HCT116 (cell line): ENCODE results near the gene PDYN. TPM values are rescaled to one million over a fixed set of nuclear protein-coding genes. Genes with fewer than 3 reads are reported as not detected.

Source experiments
- ATAC-seq: fragments of 200-7000 bp; cut with Tn5 transposase; 2 replicates; pipeline ENCODE4 v1.9.1; 2020; ENCODE audit warnings: mild to moderate bottlenecking, moderate library complexity
- BruUV-seq: library from RNA; stranded (reverse); fragments of 400-500 nt; replicated peaks from 2 replicates; lab custom pipeline; 2021; lab: Mats Ljungman, UMichigan
- CTCF ChIA-PET: fragments of 300-600 bp; sonication (Branson Sonifier 250); formaldehyde crosslinking; loops from one replicate; lab custom pipeline; 2021; ENCODE audit warnings: antibody characterized with exemption; lab: Charles Lee
- POLR2A ChIA-PET: fragments of 300-600, 350-600 bp; sonication (Branson Sonifier 250); formaldehyde crosslinking; loops from one replicate; lab custom pipeline; 2021; ENCODE audit warnings: antibody characterized with exemption; lab: Charles Lee
- RAD21 ChIA-PET, 2 experiments: fragments of 300-600 bp; sonication (Branson Sonifier 250); formaldehyde crosslinking; loops; one replicate each; lab custom pipeline; 2023; ENCODE audit warnings: low total read pairs in 2 of 2; ENCODE audit not compliant: uncharacterized antibody in 2 of 2, unreplicated experiment in 2 of 2, low non-redundant PET in 1 of 2; lab: Charles Lee
- DNase-seq: peaks from one replicate; pipeline ENCODE4 v3.0.0-alpha.2; 2010; ENCODE audit warnings: low read depth, low spot score
- H2AFZ ChIP-seq: fragments of 200-600 bp; shearing (Covaris generic), sonication (generic); 2 replicates; pipeline ENCODE4 v1.6.1; 2017; ENCODE audit warnings: low read depth, mixed run types, mixed read lengths, antibody characterized with exemption, low read length; ENCODE audit not compliant: poor library complexity, severe bottlenecking
- H3K27ac ChIP-seq: 2 replicates; pipeline ENCODE4 v1.5.1; 2012; ENCODE audit warnings: low read depth, low read length
- H3K27me3 ChIP-seq: fragments of 200-600 bp; sonication (generic); 2 replicates; pipeline ENCODE4 v1.6.1; 2016; ENCODE audit warnings: mixed run types, low read length, mixed read lengths; ENCODE audit not compliant: insufficient read depth
- H3K36me3 ChIP-seq, 2 experiments: fragments of 200-500 bp in 1 of 2; fragments of 200-600 bp in 1 of 2; sonication (Bioruptor generic) in 1 of 2; sonication (generic) in 1 of 2; 2 replicates each; pipeline versions ENCODE4 v1.5.1 to v1.6.1; 2014 to 2016; ENCODE audit warnings: low read length in 2 of 2, inconsistent platforms in 1 of 2, mixed read lengths in 1 of 2, mixed run types in 1 of 2; ENCODE audit not compliant: insufficient read depth in 2 of 2, control insufficient read depth in 1 of 2
- H3K4me1 ChIP-seq, 2 experiments: fragments of 200-600 bp in 1 of 2; sonication (generic) in 1 of 2; 2 replicates each; pipeline versions ENCODE4 v1.5.1 to v1.6.1; 2012 to 2017; ENCODE audit warnings: low read length in 2 of 2, inconsistent platforms in 1 of 2, mild to moderate bottlenecking in 1 of 2, mixed read lengths in 1 of 2, mixed run types in 1 of 2, moderate library complexity in 1 of 2; ENCODE audit not compliant: insufficient read depth in 2 of 2, control insufficient read depth in 1 of 2
- H3K4me2 ChIP-seq: fragments of 200-600 bp; sonication (generic); 2 replicates; pipeline ENCODE4 v1.6.1; 2017; ENCODE audit warnings: mixed run types, low read length, mixed read lengths
- H3K4me3 ChIP-seq, 2 experiments: fragments of 200-600 bp in 1 of 2; sonication (generic) in 1 of 2; replicated peaks in 1 of 2; 2 replicates each; pipeline ENCODE4 v1.5.1; 2011 to 2016; ENCODE audit warnings: low read length in 2 of 2, control low read depth in 1 of 2, low read depth in 1 of 2, mild to moderate bottlenecking in 1 of 2, mixed read lengths in 1 of 2, mixed run types in 1 of 2
- H3K79me2 ChIP-seq: fragments of 200-600 bp; sonication (generic); 2 replicates; pipeline ENCODE4 v1.6.1; 2017; ENCODE audit warnings: mild to moderate bottlenecking, mixed run types, low read length, moderate library complexity, mixed read lengths; ENCODE audit not compliant: insufficient read depth
- H3K9ac ChIP-seq: fragments of 200-600 bp; sonication (generic); 2 replicates; pipeline ENCODE4 v1.6.1; 2016; ENCODE audit warnings: low read length, mixed read lengths
- H3K9me2 ChIP-seq: fragments of 200-600 bp; sonication (generic), shearing (Covaris generic); 2 replicates; pipeline ENCODE4 v1.6.1; 2017; ENCODE audit warnings: mixed run types, mild to moderate bottlenecking, moderate library complexity; ENCODE audit not compliant: insufficient read depth
- H3K9me3 ChIP-seq, 2 experiments: fragments of 200-500 bp in 1 of 2; fragments of 200-600 bp in 1 of 2; sonication (Bioruptor generic) in 1 of 2; sonication (generic) in 1 of 2; 2 replicates each; pipeline ENCODE4 v1.6.1; 2014 to 2017; ENCODE audit warnings: low read length in 2 of 2, mixed read lengths in 2 of 2, inconsistent platforms in 1 of 2, low read depth in 1 of 2, mild to moderate bottlenecking in 1 of 2, mixed run types in 1 of 2, moderate library complexity in 1 of 2; ENCODE audit not compliant: control insufficient read depth in 1 of 2, insufficient read depth in 1 of 2
- H4K20me1 ChIP-seq: fragments of 200-600 bp; sonication (generic), shearing (Covaris generic); 2 replicates; pipeline ENCODE4 v1.6.1; 2017; ENCODE audit warnings: mixed run types, mild to moderate bottlenecking, moderate library complexity; ENCODE audit not compliant: insufficient read depth
- CTCF ChIP-seq, 3 experiments: fragments of 200-600 bp in 1 of 3; sonication (generic) in 1 of 3; IDR thresholded peaks in 2 of 3; conservative IDR thresholded peaks in 1 of 3; 2 replicates each; pipeline ENCODE4 v1.5.1; 2012 to 2017; ENCODE audit warnings: low read depth in 2 of 3, low read length in 2 of 3, antibody characterized with exemption in 1 of 3, borderline replicate concordance in 1 of 3, control low read depth in 1 of 3, mild to moderate bottlenecking in 1 of 3, mixed read lengths in 1 of 3, mixed run types in 1 of 3, moderate library complexity in 1 of 3; ENCODE audit not compliant: insufficient read depth in 1 of 3
- EZH2phosphoT487 ChIP-seq: fragments of 200-600 bp; IDR thresholded peaks from 2 replicates; pipeline ENCODE4 v1.6.1; 2018; ENCODE audit warnings: antibody characterized with exemption, borderline replicate concordance
- MAX ChIP-seq: IDR thresholded peaks from 2 replicates; pipeline ENCODE4 v1.6.1; 2012
- POLR2A ChIP-seq: IDR thresholded peaks from 2 replicates; pipeline ENCODE4 v1.7.0; 2011; ENCODE audit warnings: borderline replicate concordance; ENCODE audit not compliant: insufficient read depth, insufficient read length; ENCODE audit errors: extremely low read depth
- RAD21 ChIP-seq: IDR thresholded peaks from 2 replicates; pipeline ENCODE4 v1.6.1; 2012; ENCODE audit warnings: low read depth, mild to moderate bottlenecking
- SIN3A ChIP-seq: IDR thresholded peaks from 2 replicates; pipeline ENCODE4 v1.6.1; 2012; ENCODE audit warnings: low read depth
- SRF ChIP-seq: IDR thresholded peaks from 2 replicates; pipeline ENCODE4 v1.6.1; 2012; ENCODE audit warnings: low read depth
- YY1 ChIP-seq: IDR thresholded peaks from 2 replicates; pipeline ENCODE4 v1.6.1; 2011; ENCODE audit warnings: low read length, low read depth, moderate library complexity, mild to moderate bottlenecking; ENCODE audit not compliant: insufficient replicate concordance; ENCODE audit errors: extremely low read depth
- ZFX ChIP-seq: fragments of 450-650 bp; IDR thresholded peaks from 2 replicates; pipeline ENCODE4 v1.6.1; 2017
- intact Hi-C: fragments of 100-400 bp; cut with micrococcal nuclease; formaldehyde crosslinking; loops from 2 replicates; pipeline ENCODE4 v1.10.0; 2022
- total RNA-seq: library from RNA; stranded (reverse); gene quantifications from one replicate; pipeline ENCODE4 v1.2.1, GENCODE V29; 2021; ENCODE audit not compliant: unreplicated experiment

The PDYN gene
- total RNA-seq, 1 experiment from 2014 or later = not detected

- H3K27ac ChIP-seq = no peak overlapping the region
These were observed 62.0 kb downstream of the PDYN start for GRCh38 chr20:1931830-1932229.

GRCh38 chr20:1930165-1930564 is 63.7 kb downstream of the PDYN start:
- ChIA-PET POLR2A (no interaction called here), RAD21 (no interaction called here), CTCF (no interaction called here)
- intact Hi-C loops = no loop called here
- no peak for TF ChIP-seq RAD21
- TF ChIP-seq POLR2A = no peak
- no peak for TF ChIP-seq MAX
- TF ChIP-seq SIN3A = no peak
- no peak for TF ChIP-seq EZH2phosphoT487
- no peak for TF ChIP-seq ZFX
- no peak for TF ChIP-seq YY1
- no peak for TF ChIP-seq CTCF (IDR thresholded peaks at IDR 0.05 in 2 of 3, conservative IDR thresholded peaks at IDR 0.05 in 1 of 3; ENCODE audit: borderline replicate concordance in 1 of 3, insufficient read depth in 1 of 3, low read depth in 2 of 3, low read length in 2 of 3)
- no peak overlapping the region for H3K4me3 ChIP-seq
- ATAC-seq (no peak), DNase-seq (no peak)
- H3K4me2 ChIP-seq = no peak overlapping the region
- no peaks in the 10 kb centered on the region for H3K79me2 ChIP-seq
- H2AFZ ChIP-seq = no peak overlapping the region
- H4K20me1 ChIP-seq = no peaks in the 10 kb centered on the region
- H3K9me3 ChIP-seq = no peaks in the 10 kb centered on the region
- no TSS peak for BruUV-seq
- H3K9ac ChIP-seq = no peak overlapping the region
- no peaks in the 10 kb centered on the region for H3K4me1 ChIP-seq
- no peak overlapping the region for H3K27ac ChIP-seq
- no peaks in the 10 kb centered on the region for H3K36me3 ChIP-seq
- H3K9me2 ChIP-seq = no peaks in the 10 kb centered on the region
- H3K27me3 ChIP-seq = no peaks in the 10 kb centered on the region

More at GRCh38 chr20:1931830-1932229, 62.0 kb downstream of the PDYN start:
- Histone ChIP-seq H3K36me3 (no peaks in the 10 kb centered on the region), H3K27me3 (no peaks in the 10 kb centered on the region), H3K4me1 (no peaks in the 10 kb centered on the region), H3K4me3 (no peak overlapping the region), H3K9me3 (no peaks in the 10 kb centered on the region), H3K9me2 (no peaks in the 10 kb centered on the region), H3K9ac (no peak overlapping the region)
- RAD21 ChIA-PET = no interaction called here
- CTCF ChIA-PET = no interaction called here
- intact Hi-C loops = no loop called here
- POLR2A ChIA-PET = no interaction called here
- DNase-seq = no peak
- TF ChIP-seq SRF = no peak
- TF ChIP-seq, all 23 proteins: peak for 0
- H3K79me2 ChIP-seq = no peaks in the 10 kb centered on the region
- no peak overlapping the region for H2AFZ ChIP-seq
- H3K4me2 ChIP-seq = no peak overlapping the region
- no peaks in the 10 kb centered on the region for H4K20me1 ChIP-seq
- no peak for ATAC-seq
- BruUV-seq = no TSS peak
